GM12892 (cell line): ENCODE data around the gene ATRNL1.

Source experiments
- POLR2A ChIP-seq: IDR thresholded peaks from 2 replicates; pipeline ENCODE4 v1.6.1; 2011; ENCODE audit warnings: low read depth, low read length, control low read depth
- POLR2AphosphoS5 ChIP-seq: IDR thresholded peaks from 2 replicates; pipeline ENCODE4 v1.6.1; 2011; ENCODE audit warnings: low read depth, low read length, control low read depth
- TAF1 ChIP-seq: IDR thresholded peaks from 2 replicates; pipeline ENCODE4 v1.6.1; 2011; ENCODE audit warnings: low read depth, mild to moderate bottlenecking, control low read depth, low read length, borderline replicate concordance

DNA sequence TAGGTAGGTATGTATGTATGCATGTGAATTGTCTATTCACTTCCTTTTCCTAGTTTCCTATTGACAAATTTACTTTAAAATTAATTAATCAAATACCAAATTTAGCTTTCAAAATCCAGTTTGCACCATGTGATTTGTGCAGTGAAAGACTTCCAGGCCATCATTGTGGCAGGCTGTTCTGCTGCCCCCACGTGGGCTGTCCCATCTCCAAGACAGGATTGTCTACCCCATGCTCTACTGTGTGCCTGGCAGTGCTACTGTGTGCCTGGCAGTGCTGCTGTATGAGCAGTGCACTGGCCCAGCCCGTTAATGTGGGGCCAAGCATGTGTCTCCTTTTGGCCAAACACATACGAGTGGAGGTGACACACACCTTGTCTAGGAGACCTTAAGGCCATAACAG is 805.1 kb downstream of the ATRNL1 start:
- TF ChIP-seq POLR2A (no peak), POLR2AphosphoS5 (no peak), TAF1 (no peak)
